DND-41 (cell line): ENCODE measurements around the gene ITIH1.

Experiments used
- EZH2 ChIP-seq: IDR thresholded peaks from 3 replicates; pipeline ENCODE4 v1.6.1; 2012; ENCODE audit warnings: borderline replicate concordance, low read depth, mild to moderate bottlenecking, moderate library complexity, low read length, inconsistent platforms; ENCODE audit not compliant: severe bottlenecking
- TF ChIP-seq, protein P1 (sequence below): IDR thresholded peaks from 2 replicates; pipeline ENCODE4 v1.5.1; 2012; ENCODE audit warnings: borderline replicate concordance, low read length, moderate library complexity, mild to moderate bottlenecking; ENCODE audit not compliant: poor library complexity, severe bottlenecking; ENCODE audit errors: extremely low read depth

DNA sequence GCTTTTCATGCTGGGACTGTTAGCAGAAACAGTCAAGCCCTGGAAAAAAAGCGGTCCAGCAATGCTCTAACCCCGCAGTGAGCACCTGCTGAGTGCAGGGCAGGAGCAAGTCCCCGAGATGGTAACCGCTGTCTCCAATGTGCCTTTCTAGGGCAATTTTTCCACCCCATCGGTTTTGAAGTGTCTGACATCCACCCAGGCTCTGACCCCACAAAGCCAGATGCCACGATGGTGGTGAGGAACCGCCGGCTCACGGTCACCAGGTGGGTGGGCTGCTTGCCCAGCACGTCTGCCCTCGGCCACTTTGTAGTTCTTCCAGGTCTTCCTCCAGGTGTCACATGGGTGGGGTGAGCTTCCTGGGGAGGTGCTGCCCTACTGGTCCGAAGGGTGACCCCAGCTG, 14.0 kb downstream of the ITIH1 start:
- TF ChIP-seq, protein P1, sequence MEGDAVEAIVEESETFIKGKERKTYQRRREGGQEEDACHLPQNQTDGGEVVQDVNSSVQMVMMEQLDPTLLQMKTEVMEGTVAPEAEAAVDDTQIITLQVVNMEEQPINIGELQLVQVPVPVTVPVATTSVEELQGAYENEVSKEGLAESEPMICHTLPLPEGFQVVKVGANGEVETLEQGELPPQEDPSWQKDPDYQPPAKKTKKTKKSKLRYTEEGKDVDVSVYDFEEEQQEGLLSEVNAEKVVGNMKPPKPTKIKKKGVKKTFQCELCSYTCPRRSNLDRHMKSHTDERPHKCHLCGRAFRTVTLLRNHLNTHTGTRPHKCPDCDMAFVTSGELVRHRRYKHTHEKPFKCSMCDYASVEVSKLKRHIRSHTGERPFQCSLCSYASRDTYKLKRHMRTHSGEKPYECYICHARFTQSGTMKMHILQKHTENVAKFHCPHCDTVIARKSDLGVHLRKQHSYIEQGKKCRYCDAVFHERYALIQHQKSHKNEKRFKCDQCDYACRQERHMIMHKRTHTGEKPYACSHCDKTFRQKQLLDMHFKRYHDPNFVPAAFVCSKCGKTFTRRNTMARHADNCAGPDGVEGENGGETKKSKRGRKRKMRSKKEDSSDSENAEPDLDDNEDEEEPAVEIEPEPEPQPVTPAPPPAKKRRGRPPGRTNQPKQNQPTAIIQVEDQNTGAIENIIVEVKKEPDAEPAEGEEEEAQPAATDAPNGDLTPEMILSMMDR, result no peak
- no peak for TF ChIP-seq EZH2
